ENCODE measurements around the gene ATP10B.
A peak's percentile ranks its signal among the peaks of the same experiment; 100 is the strongest.

- peak; percentile 64 for TF ChIP-seq CTCF (CRISPR knock-in tag; IDR thresholded peaks at IDR 0.05)
- no peak for TF ChIP-seq KDM1A (CRISPR knock-in tag; IDR thresholded peaks at IDR 0.05)
Observed at GRCh38 chr5:160787240-160787639, 64.8 kb downstream of the ATP10B start.
